ENCODE results near the gene FBXO38. TPM values are rescaled to one million over a fixed set of nuclear protein-coding genes. Genes with fewer than 3 reads are reported as not detected.

The FBXO38 gene
- total RNA-seq, 4 donors from 2014 or later, result 70.0 to 182 (median 79.3) TPM

GRCh38 chr5:148386041-148386440 is 2.3 kb downstream of the FBXO38 start:
- Histone ChIP-seq H3K36me3 (no peaks in the 10 kb centered on the region), H3K27me3 (no peaks in the 10 kb centered on the region), H3K27ac (no peak overlapping the region), H3K9me3 (no peaks in the 10 kb centered on the region), H3K4me3 (no peak overlapping the region), H3K4me1 (peaks cover 11 to 65% (median 41%) of the 10 kb centered on the region in 4 donors)
- TF ChIP-seq EP300 (IDR thresholded peaks at IDR 0.05; ENCODE audit: low read depth) (no peak), POLR2AphosphoS5 (IDR thresholded peaks at IDR 0.05) (no peak), POLR2A (IDR thresholded peaks at IDR 0.05) (no peak), CTCF (IDR thresholded peaks at IDR 0.05) (no peak)
- no peak for DNase-seq
- in situ Hi-C loops (cut with MboI; ENCODE audit: low pct_ligation_motif_present in 1 of 4, low pct_unique_long_range_greater_than_20kb in 1 of 4, low sequenced_read_pairs in 3 of 4) (no loop called here), intact Hi-C loops (cut with DNase I; ENCODE audit: low total_unique reads) (no loop called here)
- 92 to 100% methylated on average over 1 of the region's 1 CpG for WGBS, 2 donors (ENCODE audit: low coverage in 1 of 2)

DNA sequence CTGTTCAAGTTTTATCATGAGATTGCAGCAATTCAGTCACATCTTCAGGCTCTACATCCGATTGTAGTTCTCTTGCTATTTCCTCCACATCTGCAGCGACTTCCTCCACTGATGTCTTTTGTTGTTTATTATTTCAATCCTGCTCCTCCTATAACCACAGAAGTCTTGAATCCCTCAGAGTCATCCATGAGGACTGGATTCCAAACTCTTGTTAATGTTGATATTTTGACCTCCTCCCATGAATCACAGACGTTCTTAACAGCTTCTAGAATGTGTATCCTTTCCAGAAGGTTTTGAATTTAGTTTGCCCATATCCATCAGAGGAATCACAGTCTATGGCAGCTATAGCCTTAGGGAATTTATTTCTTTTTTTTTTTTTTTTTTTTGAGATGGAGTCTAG is 3.6 kb downstream of the FBXO38 start:
- TF ChIP-seq CTCF (IDR thresholded peaks at IDR 0.05) (no peak), POLR2A (IDR thresholded peaks at IDR 0.05) (no peak), EP300 (IDR thresholded peaks at IDR 0.05; ENCODE audit: low read depth) (no peak), POLR2AphosphoS5 (IDR thresholded peaks at IDR 0.05) (no peak)
- H3K27me3 ChIP-seq, result no peaks in the 10 kb centered on the region
- in situ Hi-C loops (cut with MboI; ENCODE audit: low pct_ligation_motif_present in 1 of 4, low pct_unique_long_range_greater_than_20kb in 1 of 4, low sequenced_read_pairs in 3 of 4), result no loop called here
- H3K9me3 ChIP-seq, result no peaks in the 10 kb centered on the region
- H3K27ac ChIP-seq, result no peak overlapping the region
- no peaks in the 10 kb centered on the region for H3K36me3 ChIP-seq
- no peak overlapping the region for H3K4me3 ChIP-seq
- 41 to 76% methylated on average over 3 of the region's 3 CpGs for WGBS, 2 donors (ENCODE audit: low coverage in 1 of 2)
- intact Hi-C loops (cut with DNase I; ENCODE audit: low total_unique reads), result no loop called here
- no peak for DNase-seq
- H3K4me1 ChIP-seq, result peaks cover 14 to 73% (median 49%) of the 10 kb centered on the region in 4 donors

GRCh38 chr5:148388696-148389095 is 4.9 kb downstream of the FBXO38 start:
- intact Hi-C loops (cut with DNase I; ENCODE audit: low total_unique reads), result no loop called here
- Histone ChIP-seq H3K4me1 (peaks cover 14 to 77% (median 52%) of the 10 kb centered on the region in 4 donors), H3K36me3 (no peaks in the 10 kb centered on the region), H3K27ac (no peak overlapping the region), H3K27me3 (no peaks in the 10 kb centered on the region), H3K9me3 (no peaks in the 10 kb centered on the region), H3K4me3 (no peak overlapping the region)
- 46 to 55% methylated on average over 1 of the region's 1 CpG for WGBS, 2 donors (ENCODE audit: low coverage in 1 of 2)
- no peak for TF ChIP-seq CTCF (IDR thresholded peaks at IDR 0.05)
- in situ Hi-C loops (cut with MboI; ENCODE audit: low pct_ligation_motif_present in 1 of 4, low pct_unique_long_range_greater_than_20kb in 1 of 4, low sequenced_read_pairs in 3 of 4), result no loop called here
- no peak for DNase-seq

- Histone ChIP-seq H3K27ac (peak overlapping the region; percentile 43 to 60 (median 48)), H3K36me3 (peaks cover 0 to 7% (median 0%) of the 10 kb centered on the region in 4 donors), H3K9me3 (no peaks in the 10 kb centered on the region), H3K4me1 (peaks cover 10 to 79% (median 46%) of the 10 kb centered on the region in 4 donors), H3K27me3 (no peaks in the 10 kb centered on the region), H3K4me3 (no peak overlapping the region)
- no peak for DNase-seq
- TF ChIP-seq POLR2AphosphoS5 (IDR thresholded peaks at IDR 0.05) (no peak), EP300 (IDR thresholded peaks at IDR 0.05; ENCODE audit: low read depth) (no peak), POLR2A (IDR thresholded peaks at IDR 0.05) (no peak), CTCF (IDR thresholded peaks at IDR 0.05) (no peak)
- in situ Hi-C loops (cut with MboI; ENCODE audit: low pct_ligation_motif_present in 1 of 4, low pct_unique_long_range_greater_than_20kb in 1 of 4, low sequenced_read_pairs in 3 of 4) (no loop called here), intact Hi-C loops (cut with DNase I; ENCODE audit: low total_unique reads) (no loop called here)
- 51 to 53% methylated on average over 5 of the region's 5 CpGs for whole genome bisulfite sequencing, 2 donors (ENCODE audit: low coverage in 1 of 2)
Measured at GRCh38 chr5:148390914-148391313, 7.2 kb downstream of the FBXO38 start.
